Cardiac fibroblast (primary cell): ENCODE measurements around the gene TVP23A.

Source experiments
- DNase-seq, 2 donors: peaks; one replicate each; pipeline versions ENCODE4 v3.0.0 to v3.0.0-alpha.2; 2010; ENCODE audit warnings: low read depth in 2 of 2
- H3K4me3 ChIP-seq, 2 donors: replicated peaks in 1 of 2; 1 replicate in 1 of 2; 2 replicates in 1 of 2; pipeline ENCODE4 v1.5.1; 2011; ENCODE audit warnings: low read depth in 2 of 2, low read length in 2 of 2, mild to moderate bottlenecking in 2 of 2, moderate library complexity in 1 of 2
- TF ChIP-seq, protein P1 (sequence below): IDR thresholded peaks from one replicate; pipeline ENCODE4 v1.5.1; 2011; ENCODE audit warnings: low read depth, mild to moderate bottlenecking, low read length, inconsistent platforms

Gene TVP23A

GRCh38 chr16:10761373-10761772 lies 57.2 kb downstream of the TVP23A start:
- no peak overlapping the region for H3K4me3 ChIP-seq
- DNase-seq: no peak
- TF ChIP-seq, protein P1, sequence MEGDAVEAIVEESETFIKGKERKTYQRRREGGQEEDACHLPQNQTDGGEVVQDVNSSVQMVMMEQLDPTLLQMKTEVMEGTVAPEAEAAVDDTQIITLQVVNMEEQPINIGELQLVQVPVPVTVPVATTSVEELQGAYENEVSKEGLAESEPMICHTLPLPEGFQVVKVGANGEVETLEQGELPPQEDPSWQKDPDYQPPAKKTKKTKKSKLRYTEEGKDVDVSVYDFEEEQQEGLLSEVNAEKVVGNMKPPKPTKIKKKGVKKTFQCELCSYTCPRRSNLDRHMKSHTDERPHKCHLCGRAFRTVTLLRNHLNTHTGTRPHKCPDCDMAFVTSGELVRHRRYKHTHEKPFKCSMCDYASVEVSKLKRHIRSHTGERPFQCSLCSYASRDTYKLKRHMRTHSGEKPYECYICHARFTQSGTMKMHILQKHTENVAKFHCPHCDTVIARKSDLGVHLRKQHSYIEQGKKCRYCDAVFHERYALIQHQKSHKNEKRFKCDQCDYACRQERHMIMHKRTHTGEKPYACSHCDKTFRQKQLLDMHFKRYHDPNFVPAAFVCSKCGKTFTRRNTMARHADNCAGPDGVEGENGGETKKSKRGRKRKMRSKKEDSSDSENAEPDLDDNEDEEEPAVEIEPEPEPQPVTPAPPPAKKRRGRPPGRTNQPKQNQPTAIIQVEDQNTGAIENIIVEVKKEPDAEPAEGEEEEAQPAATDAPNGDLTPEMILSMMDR: no peak

DNA sequence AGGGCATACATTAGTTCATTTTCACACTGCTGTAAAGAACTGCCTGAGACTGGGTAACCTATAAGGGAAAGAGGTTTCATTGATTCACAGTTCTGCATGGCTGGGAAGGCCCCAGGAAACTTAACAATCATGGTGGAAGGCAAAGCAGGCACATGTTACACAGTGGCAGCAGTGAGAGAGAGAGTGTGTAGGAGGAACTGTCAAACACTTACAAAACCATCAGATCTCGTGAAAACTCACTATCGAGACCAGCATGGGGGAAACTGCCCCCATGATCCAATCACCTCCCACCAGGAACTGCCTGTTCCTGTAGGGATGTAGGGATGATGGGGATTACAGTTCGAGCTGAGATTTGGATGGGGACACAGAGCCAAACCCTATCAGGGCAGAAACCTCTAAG lies 57.7 kb downstream of the TVP23A start:
- no peak for DNase-seq
- H3K4me3 ChIP-seq: no peak overlapping the region
- TF ChIP-seq, protein P1: no peak

- TF ChIP-seq, protein P1: no peak
- DNase-seq: peak; percentile 15 to 25
- H3K4me3 ChIP-seq: no peak overlapping the region
These were observed 62.0 kb downstream of the TVP23A start for GRCh38 chr16:10756574-10756973.

DNA sequence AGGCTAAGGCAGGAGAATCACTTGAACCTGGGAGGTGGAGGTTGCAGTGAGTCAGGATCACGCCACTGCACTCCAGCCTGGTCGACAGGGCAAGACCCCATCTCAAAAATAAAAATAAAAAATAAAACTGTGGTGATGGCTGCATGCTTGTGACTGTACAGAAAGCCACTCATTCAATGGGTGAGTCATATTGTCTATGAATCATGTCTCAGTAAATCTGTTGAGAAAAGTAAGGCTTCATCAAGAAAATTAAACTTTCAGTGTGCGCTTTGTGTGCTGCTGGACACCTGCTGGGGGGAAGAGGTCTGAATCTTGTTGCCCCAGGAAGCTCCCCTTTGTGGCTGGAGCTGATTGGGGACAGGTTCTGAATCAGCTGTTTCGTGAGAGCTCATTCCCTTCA lies 63.7 kb downstream of the TVP23A start:
- H3K4me3 ChIP-seq: no peak overlapping the region
- DNase-seq: peak; percentile 17 to 58
- TF ChIP-seq, protein P1: no peak

GRCh38 chr16:10753670-10754069 lies 64.9 kb downstream of the TVP23A start:
- no peak overlapping the region for H3K4me3 ChIP-seq
- no peak for DNase-seq
- TF ChIP-seq, protein P1: no peak

DNA sequence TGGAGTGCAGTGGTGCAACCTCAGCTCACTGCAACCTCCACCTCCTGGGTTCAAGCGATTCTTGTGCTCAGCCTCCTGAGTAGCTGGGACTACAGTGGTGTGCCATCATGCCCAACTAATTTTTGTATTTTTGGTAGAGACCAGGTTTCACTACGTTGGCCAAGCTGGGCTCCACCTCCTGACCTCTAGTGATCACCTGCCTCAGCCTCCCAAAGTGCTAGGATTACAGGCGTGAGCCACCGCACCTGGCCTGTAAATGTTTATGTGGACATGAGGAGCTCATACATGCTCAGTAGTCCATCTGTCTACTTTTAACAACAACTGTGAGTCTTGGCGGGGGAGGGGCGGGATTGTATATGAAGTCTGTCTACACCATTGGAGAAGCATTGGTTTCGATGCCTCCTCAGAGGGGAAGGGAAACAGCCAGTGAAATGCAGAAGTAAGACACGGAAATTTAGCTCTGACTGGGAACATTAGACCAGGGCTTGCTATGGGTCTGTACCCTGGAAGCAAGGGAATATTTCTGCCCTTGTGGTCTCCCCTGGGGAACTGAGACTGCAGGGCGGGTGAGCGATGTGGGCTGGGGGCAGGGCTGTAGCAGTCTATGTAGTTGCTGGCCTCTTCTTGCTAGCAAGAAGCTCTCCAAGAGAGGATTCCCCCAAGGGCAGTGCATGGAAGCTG lies 65.6 kb downstream of the TVP23A start:
- no peak overlapping the region for H3K4me3 ChIP-seq
- TF ChIP-seq, protein P1: no peak
- no peak for DNase-seq

DNA sequence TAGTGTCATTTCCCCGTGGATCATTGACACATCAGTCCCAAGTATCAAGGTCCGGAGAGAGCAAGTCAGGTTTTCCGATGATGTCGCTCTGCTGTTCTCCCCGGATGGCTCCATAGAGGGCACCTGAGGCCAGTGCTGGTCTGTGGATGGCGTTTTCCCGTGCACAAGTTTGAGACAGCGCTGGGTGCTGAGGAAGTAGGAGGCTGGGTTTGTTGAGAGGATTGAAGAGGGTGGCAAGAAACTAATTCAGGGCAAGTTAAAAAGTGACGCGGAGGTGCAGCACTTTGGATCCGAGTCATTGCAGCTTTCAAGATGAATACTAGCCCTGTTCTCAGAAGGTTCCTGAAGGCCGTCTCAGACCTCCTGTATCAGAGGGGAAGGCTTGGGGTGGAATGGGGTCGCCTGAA lies 67.3 kb downstream of the TVP23A start:
- TF ChIP-seq, protein P1: no peak
- H3K4me3 ChIP-seq: no peak overlapping the region
- DNase-seq: no peak
